Left colon (tissue), 2 donors: ENCODE results near the gene LEMD3. TPM values are rescaled to one million over a fixed set of nuclear protein-coding genes. Genes with fewer than 3 reads are reported as not detected.

Experiments used
- total RNA-seq, 2 donors: library from RNA; stranded (reverse); fragmentation: NEBNext Ultra II Directional; extraction: Animal tissue kit (Norgen Biotek cat#: 25700); gene quantifications; one replicate each; pipeline ENCODE4 v1.2.1, GENCODE V29; 2021
- donor health status: DM: no; HTN: no; CAD: no.
- donor health status: DM: yes; HTN: yes; CAD: no.

The LEMD3 gene
- total RNA-seq, 2 donors from 2014 or later = 36.4 to 37.2 TPM

Other genes starting within 250 kb of the LEMD3 start
- gene WIF1, start 48.3 kb upstream of the LEMD3 start, total RNA-seq = under 1 TPM; 0.25 to 0.55 TPM
- 10 to 100 TPM in 1 of 2 donors, 1 to 10 TPM in 1; 5.7 to 20.4 TPM for gene MSRB3, start 109.1 kb downstream of the LEMD3 start, total RNA-seq